Keratinocyte (primary cell): Measurements from ENCODE around the gene LENG1. TPM values are rescaled to one million over a fixed set of nuclear protein-coding genes. Genes with fewer than 3 reads are reported as not detected.

Source experiments
- DNase-seq: peaks from one replicate; pipeline ENCODE4 v3.0.0-alpha.2; 2011; ENCODE audit warnings: low read depth, missing footprints, low spot score
- FAIRE-seq: peaks from 2 replicates; lab custom pipeline; 2011; peaks lifted over from hg19 to GRCh38; lab: Jason Lieb, UNC
- H2AFZ ChIP-seq: 2 replicates; pipeline ENCODE4 v1.6.0; 2012; ENCODE audit warnings: low read length, control low read depth, inconsistent platforms; ENCODE audit not compliant: control insufficient read depth
- H3K27ac ChIP-seq: 2 replicates; pipeline ENCODE4 v1.5.1; 2011; ENCODE audit warnings: low read length; ENCODE audit not compliant: control insufficient read depth, insufficient read depth
- H3K27me3 ChIP-seq: 3 replicates; pipeline ENCODE4 v1.6.0; 2011; ENCODE audit warnings: low read length; ENCODE audit not compliant: control insufficient read depth, insufficient read depth; ENCODE audit errors: extremely low read depth
- H3K36me3 ChIP-seq, 2 experiments: 2 replicates in 1 of 2; 3 replicates in 1 of 2; pipeline ENCODE4 v1.5.1; 2011; ENCODE audit warnings: low read length in 2 of 2, mild to moderate bottlenecking in 1 of 2; ENCODE audit not compliant: control insufficient read depth in 2 of 2, insufficient read depth in 2 of 2; ENCODE audit errors: extremely low read depth in 1 of 2
- H3K4me1 ChIP-seq: 3 replicates; pipeline ENCODE4 v1.5.1; 2011; ENCODE audit warnings: low read length; ENCODE audit not compliant: control insufficient read depth, insufficient read depth; ENCODE audit errors: extremely low read depth
- H3K4me2 ChIP-seq: 3 replicates; pipeline ENCODE4 v1.6.0; 2011; ENCODE audit warnings: low read depth, low read length; ENCODE audit not compliant: control insufficient read depth, insufficient read depth; ENCODE audit errors: extremely low read depth
- H3K4me3 ChIP-seq, 3 experiments: fragments of 200-600 bp in 1 of 3; sonication (generic) in 1 of 3; 2 replicates in 2 of 3; 3 replicates in 1 of 3; pipeline ENCODE4 v1.5.1; 2011 to 2016; ENCODE audit warnings: low read length in 3 of 3, mild to moderate bottlenecking in 3 of 3, control low read depth in 2 of 3, inconsistent platforms in 1 of 3, low read depth in 1 of 3, mixed read lengths in 1 of 3, mixed run types in 1 of 3, moderate library complexity in 1 of 3; ENCODE audit not compliant: control insufficient read depth in 2 of 3, insufficient read depth in 2 of 3; ENCODE audit errors: extremely low read depth in 1 of 3
- H3K79me2 ChIP-seq: 2 replicates; pipeline ENCODE4 v1.6.0; 2012; ENCODE audit warnings: low read length; ENCODE audit not compliant: control insufficient read depth, insufficient read depth
- H3K9ac ChIP-seq: 3 replicates; pipeline ENCODE4 v1.6.0; 2011; ENCODE audit warnings: low read length; ENCODE audit not compliant: control insufficient read depth, insufficient read depth; ENCODE audit errors: extremely low read depth
- H3K9me1 ChIP-seq: 3 replicates; pipeline ENCODE4 v1.6.0; 2011; ENCODE audit warnings: low read length; ENCODE audit not compliant: control insufficient read depth, insufficient read depth; ENCODE audit errors: extremely low read depth
- H3K9me3 ChIP-seq: 2 replicates; pipeline ENCODE4 v1.5.1; 2012; ENCODE audit warnings: low read depth, low read length; ENCODE audit not compliant: control insufficient read depth
- H4K20me1 ChIP-seq: 3 replicates; pipeline ENCODE4 v1.6.0; 2011; ENCODE audit warnings: low read length; ENCODE audit not compliant: control insufficient read depth, insufficient read depth; ENCODE audit errors: extremely low read depth
- CTCF ChIP-seq, 3 experiments: IDR thresholded peaks in 1 of 3; conservative IDR thresholded peaks in 1 of 3; optimal IDR thresholded peaks in 1 of 3; 2 replicates in 2 of 3; 3 replicates in 1 of 3; pipeline versions ENCODE3 to v1.5.1; 2011; ENCODE audit warnings: low read length in 3 of 3, mild to moderate bottlenecking in 3 of 3, moderate library complexity in 2 of 3, control low read depth in 1 of 3, inconsistent platforms in 1 of 3; ENCODE audit not compliant: insufficient read depth in 2 of 3; ENCODE audit errors: extremely low read depth in 1 of 3
- EZH2 ChIP-seq: IDR thresholded peaks from one replicate; pipeline ENCODE4 v1.6.1; 2012; ENCODE audit warnings: inconsistent platforms, mild to moderate bottlenecking, low read length, moderate library complexity
- dilution Hi-C: fragments of 300-500 bp; cut with MboI; formaldehyde crosslinking; loops from one replicate; pipeline ENCODE4 v1.7.0; 2020; ENCODE audit warnings: low sequenced_read_pairs; ENCODE audit not compliant: extremely low pct_ligation_motif_present
- polyA plus RNA-seq, 5 experiments: library from polyadenylated mRNA; depleted of rRNA in 3 of 5; stranded (reverse) in 3 of 5; stranded (forward) in 1 of 5; unstranded in 1 of 5; fragments of >200 nt; gene quantifications; 1 replicate in 1 of 5; 2 replicates in 3 of 5; 3 replicates in 1 of 5; pipeline versions ENCODE4 v1.2.1 to v1.2.3, GENCODE V29; 2011 to 2012; ENCODE audit warnings: missing spikeins in 2 of 5, low read depth in 1 of 5, low replicate concordance in 1 of 5

The LENG1 gene
- polyA plus RNA-seq, 1 donor (not counting 4 experiments of a cell fraction or from before 2014, with no cell fraction given): 3.4 TPM

GRCh38 chr19:54137699-54138488 lies 21.6 kb downstream of the LENG1 start, which contains the start of gene CNOT3:
TSS of gene CNOT3 (plus strand) at chr19:54137762. CDS start at chr19:54142979, 5,217 bp downstream.
- peak in 1 of 3 experiments; percentile 25 for TF ChIP-seq CTCF (optimal IDR thresholded peaks at IDR 0.05 in 1 of 3, IDR thresholded peaks at IDR 0.05 in 1 of 3, conservative IDR thresholded peaks at IDR 0.05 in 1 of 3; ENCODE audit: extremely low read depth in 1 of 3, insufficient read depth in 2 of 3, low read length in 3 of 3)
- no peak for TF ChIP-seq EZH2
- Histone ChIP-seq H3K79me2 (peaks cover 50% of the 10 kb centered on the region), H3K9ac (peak within 1 kb of the TSS; percentile 86), H3K4me1 (peaks cover 21% of the 10 kb centered on the region), H4K20me1 (peaks cover 12% of the 10 kb centered on the region), H3K27ac (peak within 1 kb of the TSS; percentile 81), H3K9me3 (no peaks in the 10 kb centered on the region), H3K36me3 (peaks cover 10 to 20% of the 10 kb centered on the region in 2 experiments), H3K4me3 (peak within 1 kb of the TSS; percentile 83 to 91 (median 86)), H3K9me1 (no peaks in the 10 kb centered on the region), H3K27me3 (no peaks in the 10 kb centered on the region), H3K4me2 (peak within 1 kb of the TSS; percentile 98), H2AFZ (peak within 1 kb of the TSS; percentile 89)
- FAIRE-seq: no peak
- no peak for DNase-seq
- dilution Hi-C loops: no loop called here

- peak overlapping the region; percentile 86 for H3K9ac ChIP-seq
- H3K79me2 ChIP-seq: peaks cover 42% of the 10 kb centered on the region
- no peaks in the 10 kb centered on the region for H3K27me3 ChIP-seq
- FAIRE-seq (peak; percentile 94), DNase-seq (peak; percentile 100)
- peak overlapping the region; percentile 89 for H2AFZ ChIP-seq
- H3K4me1 ChIP-seq: peaks cover 21% of the 10 kb centered on the region
- H3K4me3 ChIP-seq: peak overlapping the region; percentile 83 to 91 (median 86)
- H3K36me3 ChIP-seq: peaks cover 7 to 14% of the 10 kb centered on the region in 2 experiments
- no peaks in the 10 kb centered on the region for H3K9me3 ChIP-seq
- peaks cover 9% of the 10 kb centered on the region for H4K20me1 ChIP-seq
- peak overlapping the region; percentile 98 for H3K4me2 ChIP-seq
- TF ChIP-seq EZH2 (no peak), CTCF (optimal IDR thresholded peaks at IDR 0.05 in 1 of 3, IDR thresholded peaks at IDR 0.05 in 1 of 3, conservative IDR thresholded peaks at IDR 0.05 in 1 of 3; ENCODE audit: extremely low read depth in 1 of 3, insufficient read depth in 2 of 3, low read length in 3 of 3) (no peak)
- dilution Hi-C loops: no loop called here
- no peaks in the 10 kb centered on the region for H3K9me1 ChIP-seq
- peak overlapping the region; percentile 81 for H3K27ac ChIP-seq
Measured at GRCh38 chr19:54136864-54137698, 22.4 kb downstream of the LENG1 start.
